D721Med (cell line): ENCODE data around the gene UQCC2.
A peak's percentile ranks its signal among the peaks of the same experiment; 100 is the strongest.

Source experiments
- DNase-seq: peaks from one replicate; pipeline ENCODE4 v3.0.0; 2011; ENCODE audit warnings: low spot score; ENCODE audit not compliant: insufficient read length
- FAIRE-seq: peaks from 2 replicates; lab custom pipeline; 2011; peaks lifted over from hg19 to GRCh38; lab: Jason Lieb, UNC
- TF ChIP-seq, protein P1 (sequence below): IDR thresholded peaks from 2 replicates; pipeline ENCODE4 v1.5.1; 2012; ENCODE audit warnings: mild to moderate bottlenecking, control low read depth; ENCODE audit not compliant: insufficient read depth; ENCODE audit errors: missing control alignments

The UQCC2 gene

DNA sequence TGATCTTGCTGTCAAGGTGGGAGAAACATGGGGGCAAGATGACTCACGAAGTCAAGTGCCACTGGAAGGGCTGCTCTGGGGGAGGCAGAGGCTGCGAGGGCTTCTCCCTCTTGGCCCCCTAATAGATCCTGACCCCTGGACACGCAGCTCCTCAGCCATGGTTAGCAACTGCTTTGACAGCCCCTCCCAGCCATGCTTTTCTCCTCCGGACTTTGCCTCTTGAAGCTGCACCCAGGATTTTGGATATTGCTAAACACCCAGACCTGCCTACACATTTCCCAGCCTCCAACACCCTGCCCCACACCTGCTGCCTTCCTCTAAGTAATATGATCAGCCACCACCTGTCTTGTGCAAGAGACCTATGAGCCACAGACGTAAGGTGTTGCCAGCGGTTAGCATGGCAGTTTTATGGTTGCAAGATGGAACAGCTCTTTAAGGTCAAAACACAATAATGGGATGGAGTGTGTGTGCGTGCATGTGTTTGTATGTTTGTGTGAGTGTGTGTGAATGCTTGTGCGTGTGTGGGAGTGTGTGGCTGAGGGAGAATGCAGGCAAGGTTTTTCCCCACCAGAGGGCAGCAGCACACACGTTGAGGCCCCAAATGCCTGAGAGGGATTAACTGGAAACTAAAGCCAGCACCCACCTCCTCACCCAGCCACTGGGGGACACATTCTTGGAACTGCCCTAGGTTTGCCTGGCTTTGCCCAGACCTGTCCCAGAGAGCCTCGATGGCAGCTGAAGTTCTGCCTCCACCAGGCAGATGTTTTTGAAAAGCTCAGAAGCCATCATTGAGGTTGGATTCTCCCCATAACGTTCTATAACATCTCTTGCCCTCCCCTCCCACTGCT, 32.7 kb upstream of the UQCC2 start:
- FAIRE-seq, result peak; percentile 38
- DNase-seq, result peak; percentile 96
- TF ChIP-seq, protein P1, sequence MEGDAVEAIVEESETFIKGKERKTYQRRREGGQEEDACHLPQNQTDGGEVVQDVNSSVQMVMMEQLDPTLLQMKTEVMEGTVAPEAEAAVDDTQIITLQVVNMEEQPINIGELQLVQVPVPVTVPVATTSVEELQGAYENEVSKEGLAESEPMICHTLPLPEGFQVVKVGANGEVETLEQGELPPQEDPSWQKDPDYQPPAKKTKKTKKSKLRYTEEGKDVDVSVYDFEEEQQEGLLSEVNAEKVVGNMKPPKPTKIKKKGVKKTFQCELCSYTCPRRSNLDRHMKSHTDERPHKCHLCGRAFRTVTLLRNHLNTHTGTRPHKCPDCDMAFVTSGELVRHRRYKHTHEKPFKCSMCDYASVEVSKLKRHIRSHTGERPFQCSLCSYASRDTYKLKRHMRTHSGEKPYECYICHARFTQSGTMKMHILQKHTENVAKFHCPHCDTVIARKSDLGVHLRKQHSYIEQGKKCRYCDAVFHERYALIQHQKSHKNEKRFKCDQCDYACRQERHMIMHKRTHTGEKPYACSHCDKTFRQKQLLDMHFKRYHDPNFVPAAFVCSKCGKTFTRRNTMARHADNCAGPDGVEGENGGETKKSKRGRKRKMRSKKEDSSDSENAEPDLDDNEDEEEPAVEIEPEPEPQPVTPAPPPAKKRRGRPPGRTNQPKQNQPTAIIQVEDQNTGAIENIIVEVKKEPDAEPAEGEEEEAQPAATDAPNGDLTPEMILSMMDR, result peak; percentile 88

DNA sequence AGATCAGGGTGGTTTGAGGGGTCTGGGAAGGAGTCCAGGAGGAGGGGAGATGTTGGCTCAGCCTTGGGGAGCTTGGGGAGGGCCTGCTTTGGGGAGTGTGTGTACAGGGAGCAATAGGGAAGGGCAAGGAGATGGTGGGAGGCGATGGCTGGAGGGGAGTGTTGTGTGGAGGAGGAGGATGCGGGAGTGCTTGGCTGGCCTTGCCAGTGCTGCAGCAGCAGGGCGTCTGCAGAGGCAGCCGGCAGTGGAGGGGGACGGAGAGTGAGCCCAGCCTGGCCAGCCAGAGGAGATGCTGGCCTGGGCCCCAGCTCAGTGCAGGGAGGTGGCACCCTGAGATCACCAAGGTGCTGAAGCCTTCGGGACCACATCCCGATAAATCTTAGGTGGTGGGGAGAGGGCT, 31.3 kb upstream of the UQCC2 start:
- TF ChIP-seq, protein P1, result no peak
- DNase-seq (no peak), FAIRE-seq (no peak)

DNA sequence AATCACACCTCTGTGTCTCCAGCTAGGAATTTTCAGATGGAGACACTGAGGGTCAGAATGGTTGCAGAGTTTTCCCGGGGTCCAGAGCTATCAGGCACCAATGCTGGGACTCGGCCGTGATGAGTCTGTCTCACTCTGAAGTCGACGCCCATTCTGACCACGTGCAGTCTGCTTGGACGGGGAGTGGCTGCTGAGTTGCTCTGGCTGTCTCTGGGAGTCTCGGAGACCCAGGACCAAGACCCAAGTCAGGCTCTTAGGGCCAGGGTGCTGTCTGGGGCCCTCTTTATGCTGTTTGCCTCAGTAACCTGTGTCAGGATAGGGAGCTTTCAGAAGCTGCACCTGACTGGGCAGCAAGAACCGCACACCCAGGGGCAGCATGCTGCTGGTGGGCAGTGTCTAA, 30.6 kb upstream of the UQCC2 start:
- TF ChIP-seq, protein P1, result no peak
- DNase-seq (no peak), FAIRE-seq (no peak)

DNA sequence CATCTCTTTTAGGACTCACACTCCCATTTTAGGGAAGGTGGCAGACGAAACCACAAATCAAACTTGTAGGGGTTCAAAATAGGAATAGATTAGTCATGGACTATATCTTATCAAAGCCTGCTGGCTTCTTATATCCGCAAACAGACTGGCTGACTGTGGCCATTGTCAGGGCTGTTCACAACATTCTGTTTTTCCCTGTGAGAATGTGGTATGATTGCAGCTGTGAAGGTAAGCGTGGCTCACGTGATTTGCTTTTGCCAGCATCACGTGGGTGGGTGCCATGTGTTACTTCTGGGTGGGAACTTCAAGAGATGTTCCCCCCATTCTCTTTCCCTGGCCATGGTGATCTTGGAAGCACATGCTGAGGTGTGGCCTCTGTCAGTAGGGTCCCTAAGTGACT, 29.3 kb upstream of the UQCC2 start:
- TF ChIP-seq, protein P1, result no peak
- DNase-seq, result no peak
- FAIRE-seq, result no peak

DNA sequence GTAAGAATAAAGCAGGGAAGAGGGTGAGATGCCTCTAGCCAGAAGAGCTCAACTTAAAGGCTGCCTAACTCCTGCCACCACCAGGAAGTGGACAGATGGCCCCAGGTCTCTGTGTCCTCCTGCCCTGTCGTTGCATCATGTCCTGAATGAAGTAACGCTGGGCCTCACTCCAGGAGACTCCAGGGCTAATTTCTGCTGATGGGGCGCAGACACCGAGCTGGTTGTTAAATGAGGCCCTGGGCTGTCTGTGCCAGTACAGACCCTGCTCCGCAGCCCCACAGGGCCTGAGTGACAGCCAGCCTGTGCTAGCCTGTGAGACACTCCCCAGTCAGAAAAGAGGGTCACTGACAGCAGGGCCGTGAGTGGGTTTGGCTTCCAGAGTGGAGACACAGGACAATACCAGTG, 28.7 kb upstream of the UQCC2 start:
- no peak for DNase-seq
- no peak for FAIRE-seq
- TF ChIP-seq, protein P1, result no peak

GRCh38 chr6:33739571-33739970, 28.1 kb upstream of the UQCC2 start:
- TF ChIP-seq, protein P1, result no peak
- no peak for FAIRE-seq
- no peak for DNase-seq

DNA sequence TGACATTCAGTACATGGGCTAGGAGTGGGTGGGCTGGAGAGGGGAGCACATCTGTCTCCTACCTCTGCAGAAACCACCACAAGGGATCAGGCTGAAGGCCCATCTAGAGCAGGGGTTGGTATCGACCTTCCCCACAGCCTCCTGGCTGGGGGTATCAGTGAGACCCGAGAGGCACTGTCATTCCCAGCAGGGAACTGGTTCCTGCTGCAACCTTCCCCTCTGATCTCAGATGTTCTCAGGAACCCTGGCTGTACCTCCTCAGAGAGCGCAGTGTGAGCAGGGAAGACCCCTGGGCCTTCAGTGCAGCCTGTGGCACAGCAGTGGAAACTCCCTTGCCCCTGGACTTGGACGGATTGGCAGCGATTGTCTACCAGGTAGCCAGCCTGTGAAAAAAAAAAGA, 27.4 kb upstream of the UQCC2 start:
- TF ChIP-seq, protein P1, result no peak
- DNase-seq, result no peak
- FAIRE-seq, result no peak
